Breast epithelium (tissue), 4 donors: ENCODE data around the gene FAT1. TPM values are rescaled to one million over a fixed set of nuclear protein-coding genes. Genes with fewer than 3 reads are reported as not detected.

Source experiments
- DNase-seq, 2 donors: peaks; one replicate each; pipeline ENCODE4 v3.0.0-alpha.2; 2019; ENCODE audit warnings: low spot score in 2 of 2
- H3K27ac ChIP-seq, 2 donors: fragments of 200-600 bp; sonication (generic) in 1 of 2; one replicate each; pipeline ENCODE4 v1.5.1; 2016 to 2019; ENCODE audit warnings: mild to moderate bottlenecking in 1 of 2
- H3K27me3 ChIP-seq, 2 donors: fragments of 200-600 bp; sonication (generic) in 1 of 2; one replicate each; pipeline versions ENCODE4 v1.5.1 to v1.6.0; 2017 to 2019; ENCODE audit warnings: control low read depth in 1 of 2, mild to moderate bottlenecking in 1 of 2
- H3K36me3 ChIP-seq: fragments of 200-600 bp; one replicate; pipeline ENCODE4 v1.5.1; 2019
- H3K4me1 ChIP-seq, 2 donors: fragments of 200-600 bp; sonication (generic); one replicate each; pipeline ENCODE4 v1.5.1; 2016 to 2019; ENCODE audit warnings: control low read depth in 1 of 2
- H3K4me3 ChIP-seq, 3 donors: fragments of 200-600 bp; sonication (generic); 1 replicate in 2 of 3; 2 replicates in 1 of 3; pipeline ENCODE4 v1.5.1; 2016 to 2019; ENCODE audit warnings: mild to moderate bottlenecking in 3 of 3, moderate library complexity in 2 of 3
- H3K9me3 ChIP-seq, 2 donors: fragments of 200-600 bp; sonication (generic) in 1 of 2; one replicate each; pipeline ENCODE4 v1.5.1; 2016 to 2019; ENCODE audit warnings: control low read depth in 1 of 2
- CTCF ChIP-seq, 3 donors: fragments of 450-650 bp; IDR thresholded peaks; one replicate each; pipeline ENCODE4 v1.5.1; 2016 to 2017; ENCODE audit warnings: antibody characterized with exemption in 3 of 3, mild to moderate bottlenecking in 3 of 3, moderate library complexity in 3 of 3
- POLR2A ChIP-seq: fragments of 450-650 bp; IDR thresholded peaks from one replicate; pipeline ENCODE4 v1.6.1; 2016; ENCODE audit warnings: antibody characterized with exemption, mild to moderate bottlenecking, moderate library complexity
- POLR2AphosphoS5 ChIP-seq, 3 donors: sonication (generic); formaldehyde crosslinking; IDR thresholded peaks; one replicate each; pipeline ENCODE4 v1.6.1; 2017; ENCODE audit warnings: antibody characterized with exemption in 3 of 3
- intact Hi-C: fragments of 100-400 bp; cut with DNase I; formaldehyde crosslinking; loops from one replicate; pipeline ENCODE4 v1.15.1; 2023; ENCODE audit warnings: low total_unique reads
- total RNA-seq, 3 donors: library from RNA; depleted of rRNA; stranded (reverse); fragments of >200 nt; gene quantifications; one replicate each; pipeline ENCODE4 v1.1.0, GENCODE V29; 2016

The FAT1 gene
- total RNA-seq, 3 donors from 2014 or later = 54.2 to 125 (median 87.2) TPM

GRCh38 chr4:186680641-186681040 lies 43.0 kb downstream of the FAT1 start:
- TF ChIP-seq CTCF (IDR thresholded peaks at IDR 0.05) = no peak
- no peak for TF ChIP-seq POLR2A
- no peak for TF ChIP-seq POLR2AphosphoS5 (IDR thresholded peaks at IDR 0.05)
- no peaks in the 10 kb centered on the region for H3K27me3 ChIP-seq
- H3K27ac ChIP-seq = no peak overlapping the region
- DNase-seq = no peak
- no peaks in the 10 kb centered on the region for H3K36me3 ChIP-seq
- intact Hi-C loops = no loop called here
- no peaks in the 10 kb centered on the region for H3K9me3 ChIP-seq
- peaks cover 0 to 6% of the 10 kb centered on the region in 2 donors for H3K4me1 ChIP-seq
- no peak overlapping the region for H3K4me3 ChIP-seq

GRCh38 chr4:186676531-186677161 lies 47.0 kb downstream of the FAT1 start:
- no peak for DNase-seq
- Histone ChIP-seq H3K27me3 (no peaks in the 10 kb centered on the region), H3K27ac (peak overlapping the region; percentile 15 to 65), H3K4me3 (no peak overlapping the region), H3K9me3 (no peaks in the 10 kb centered on the region), H3K36me3 (no peaks in the 10 kb centered on the region), H3K4me1 (no peaks in the 10 kb centered on the region)
- intact Hi-C loops = no loop called here
- no peak for TF ChIP-seq POLR2AphosphoS5 (IDR thresholded peaks at IDR 0.05)

GRCh38 chr4:186669735-186670134 lies 53.9 kb downstream of the FAT1 start:
- Histone ChIP-seq H3K36me3 (no peaks in the 10 kb centered on the region), H3K27ac (peak overlapping the region; percentile 70 to 77), H3K9me3 (no peaks in the 10 kb centered on the region), H3K4me3 (peak overlapping the region in 2 of 3 donors; percentile 37 to 41), H3K4me1 (no peaks in the 10 kb centered on the region), H3K27me3 (no peaks in the 10 kb centered on the region)
- no peak for TF ChIP-seq CTCF (IDR thresholded peaks at IDR 0.05)
- TF ChIP-seq POLR2AphosphoS5 (IDR thresholded peaks at IDR 0.05) = no peak
- TF ChIP-seq POLR2A = no peak
- DNase-seq = no peak
- intact Hi-C loops = no loop called here

- H3K27ac ChIP-seq = peak overlapping the region; percentile 70 to 77
- no peaks in the 10 kb centered on the region for H3K36me3 ChIP-seq
- no peaks in the 10 kb centered on the region for H3K9me3 ChIP-seq
- peak overlapping the region in 2 of 3 donors; percentile 37 to 41 for H3K4me3 ChIP-seq
- TF ChIP-seq POLR2AphosphoS5 (IDR thresholded peaks at IDR 0.05) (peak in 2 of 3 donors; percentile 12 to 48), CTCF (IDR thresholded peaks at IDR 0.05) (peak in 2 of 3 donors; percentile 32 to 42), POLR2A (no peak)
- peak in 1 of 2 donors; percentile 55 for DNase-seq
- H3K4me1 ChIP-seq = no peaks in the 10 kb centered on the region
- H3K27me3 ChIP-seq = no peaks in the 10 kb centered on the region
- intact Hi-C loops = no loop called here
Observed at GRCh38 chr4:186669159-186669731, 54.4 kb downstream of the FAT1 start.

GRCh38 chr4:186666750-186667149 lies 56.9 kb downstream of the FAT1 start:
- intact Hi-C loops = no loop called here
- H3K4me1 ChIP-seq = no peaks in the 10 kb centered on the region
- H3K4me3 ChIP-seq = no peak overlapping the region
- no peak overlapping the region for H3K27ac ChIP-seq
- H3K36me3 ChIP-seq = no peaks in the 10 kb centered on the region
- TF ChIP-seq POLR2A (no peak), CTCF (IDR thresholded peaks at IDR 0.05) (no peak), POLR2AphosphoS5 (IDR thresholded peaks at IDR 0.05) (no peak)
- no peaks in the 10 kb centered on the region for H3K27me3 ChIP-seq
- no peaks in the 10 kb centered on the region for H3K9me3 ChIP-seq
- no peak for DNase-seq
